Measurements from ENCODE around the gene CTDSP2. TPM values are rescaled to one million over a fixed set of nuclear protein-coding genes. Genes with fewer than 3 reads are reported as not detected.
"Not testable (repeated sequence)": the region's sequence is repeated elsewhere in the genome, so short reads cannot be mapped to it uniquely, and the experiment has no call there.

Gene CTDSP2
- total RNA-seq (2014; rRNA removed; shearing (Covaris generic)) = 26.9 and 27.5 TPM in 2 replicates

GRCh38 chr12:57846577-57847319, at the start of gene CTDSP2:
Gene CTDSP2, minus strand, starts transcription at chr12:57846729. Its CDS starts 294 bp downstream, at chr12:57846435.
- peak; percentile 94 for DNase-seq (ENCODE audit: low spot score)

- no peak for DNase-seq (ENCODE audit: low spot score)
Measured at GRCh38 chr12:57896115-57896433, 49.5 kb upstream of the CTDSP2 start.

- no peak for DNase-seq (ENCODE audit: low spot score)
Measured at GRCh38 chr12:57895389-57896114, 49.0 kb upstream of the CTDSP2 start.

- DNase-seq (ENCODE audit: low spot score) = no peak
Measured at GRCh38 chr12:57894399-57895292, 48.1 kb upstream of the CTDSP2 start.

- DNase-seq (ENCODE audit: low spot score) = peak; percentile 57
Measured at GRCh38 chr12:57893431-57894353, 47.2 kb upstream of the CTDSP2 start.

- no peak for DNase-seq (ENCODE audit: low spot score)
Measured at GRCh38 chr12:57892232-57892972, 45.9 kb upstream of the CTDSP2 start.

- no peak for DNase-seq (ENCODE audit: low spot score)
Measured at GRCh38 chr12:57891542-57892228, 45.2 kb upstream of the CTDSP2 start.

GRCh38 chr12:57890191-57891115, 43.9 kb upstream of the CTDSP2 start:
- DNase-seq (ENCODE audit: low spot score) = peak; percentile 35

- peak; percentile 41 for DNase-seq (ENCODE audit: low spot score)
Measured at GRCh38 chr12:57889500-57889989, 43.0 kb upstream of the CTDSP2 start.

- peak; percentile 81 for DNase-seq (ENCODE audit: low spot score)
Measured at GRCh38 chr12:57888409-57889157, 42.1 kb upstream of the CTDSP2 start.

- DNase-seq (ENCODE audit: low spot score) = peak; percentile 62
Measured at GRCh38 chr12:57887631-57888408, 41.3 kb upstream of the CTDSP2 start.

- not testable (repeated sequence) for DNase-seq (ENCODE audit: low spot score)
Measured at GRCh38 chr12:57886964-57887363, 40.4 kb upstream of the CTDSP2 start.

- DNase-seq (ENCODE audit: low spot score) = no peak
Measured at GRCh38 chr12:57886542-57886941, 40.0 kb upstream of the CTDSP2 start.

- DNase-seq (ENCODE audit: low spot score) = no peak
Measured at GRCh38 chr12:57885207-57885606, 38.7 kb upstream of the CTDSP2 start.

- DNase-seq (ENCODE audit: low spot score) = no peak
Measured at GRCh38 chr12:57883700-57884099, 37.2 kb upstream of the CTDSP2 start.

GRCh38 chr12:57883057-57883456, 36.5 kb upstream of the CTDSP2 start:
- no peak for DNase-seq (ENCODE audit: low spot score)

GRCh38 chr12:57882575-57882974, 36.0 kb upstream of the CTDSP2 start:
- no peak for DNase-seq (ENCODE audit: low spot score)

Measured in A172 (cell line).